ENCODE results near the gene CD19. TPM values are rescaled to one million over a fixed set of nuclear protein-coding genes. Genes with fewer than 3 reads are reported as not detected.

Gene CD19
- total and polyA plus RNA-seq, 11 donors: 0.10 to 0.44 (median 0.22) TPM; not detected in 7

DNA sequence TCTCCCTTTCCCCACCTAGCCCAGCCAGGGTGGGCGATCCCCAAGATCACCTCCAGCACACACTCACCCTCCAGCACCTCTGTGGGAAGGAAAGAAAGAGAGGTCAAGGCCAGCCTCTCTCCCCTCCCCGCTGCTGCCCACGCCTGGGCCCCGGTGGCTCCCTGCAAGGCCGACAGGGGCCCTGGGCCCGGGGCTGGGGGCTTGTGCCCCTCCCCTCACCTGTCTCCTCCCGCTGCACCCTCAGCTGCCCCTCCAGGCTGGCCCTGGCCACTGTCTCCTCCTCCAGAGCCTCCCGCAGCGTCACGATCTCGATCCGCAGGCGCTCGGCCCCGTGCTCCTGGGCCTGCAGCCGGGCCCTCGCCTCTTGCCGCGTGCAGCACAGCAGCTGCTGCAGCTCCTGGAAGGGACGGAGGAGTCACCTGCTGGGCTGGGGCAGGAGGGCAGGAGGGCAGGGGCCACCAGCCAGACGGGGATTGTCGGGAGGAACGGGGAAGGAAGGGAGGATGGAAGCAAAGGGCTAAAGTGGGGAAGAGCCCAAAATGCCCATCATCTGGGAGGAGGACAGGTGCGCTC is 25.9 kb upstream of the CD19 start:
- 83 to 88% (median 85%) methylated on average over 17 to 24 of the region's 24 CpGs for WGBS, 4 donors
- H3K27ac ChIP-seq: no peak overlapping the region
- DNase-seq (no peak), ATAC-seq (no peak)
- no peaks in the 10 kb centered on the region for H3K9me3 ChIP-seq
- no peaks in the 10 kb centered on the region for H3K4me1 ChIP-seq
- intact Hi-C loops (cut with DNase I): no loop called here
- H3K27me3 ChIP-seq: no peaks in the 10 kb centered on the region
- H3K4me3 ChIP-seq: no peak overlapping the region
- peaks cover 0 to 65% (median 57%) of the 10 kb centered on the region in 9 donors for H3K36me3 ChIP-seq
- TF ChIP-seq, protein P1, sequence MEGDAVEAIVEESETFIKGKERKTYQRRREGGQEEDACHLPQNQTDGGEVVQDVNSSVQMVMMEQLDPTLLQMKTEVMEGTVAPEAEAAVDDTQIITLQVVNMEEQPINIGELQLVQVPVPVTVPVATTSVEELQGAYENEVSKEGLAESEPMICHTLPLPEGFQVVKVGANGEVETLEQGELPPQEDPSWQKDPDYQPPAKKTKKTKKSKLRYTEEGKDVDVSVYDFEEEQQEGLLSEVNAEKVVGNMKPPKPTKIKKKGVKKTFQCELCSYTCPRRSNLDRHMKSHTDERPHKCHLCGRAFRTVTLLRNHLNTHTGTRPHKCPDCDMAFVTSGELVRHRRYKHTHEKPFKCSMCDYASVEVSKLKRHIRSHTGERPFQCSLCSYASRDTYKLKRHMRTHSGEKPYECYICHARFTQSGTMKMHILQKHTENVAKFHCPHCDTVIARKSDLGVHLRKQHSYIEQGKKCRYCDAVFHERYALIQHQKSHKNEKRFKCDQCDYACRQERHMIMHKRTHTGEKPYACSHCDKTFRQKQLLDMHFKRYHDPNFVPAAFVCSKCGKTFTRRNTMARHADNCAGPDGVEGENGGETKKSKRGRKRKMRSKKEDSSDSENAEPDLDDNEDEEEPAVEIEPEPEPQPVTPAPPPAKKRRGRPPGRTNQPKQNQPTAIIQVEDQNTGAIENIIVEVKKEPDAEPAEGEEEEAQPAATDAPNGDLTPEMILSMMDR (IDR thresholded peaks at IDR 0.05): no peak
- TF ChIP-seq POLR2A (IDR thresholded peaks at IDR 0.05): no peak

DNA sequence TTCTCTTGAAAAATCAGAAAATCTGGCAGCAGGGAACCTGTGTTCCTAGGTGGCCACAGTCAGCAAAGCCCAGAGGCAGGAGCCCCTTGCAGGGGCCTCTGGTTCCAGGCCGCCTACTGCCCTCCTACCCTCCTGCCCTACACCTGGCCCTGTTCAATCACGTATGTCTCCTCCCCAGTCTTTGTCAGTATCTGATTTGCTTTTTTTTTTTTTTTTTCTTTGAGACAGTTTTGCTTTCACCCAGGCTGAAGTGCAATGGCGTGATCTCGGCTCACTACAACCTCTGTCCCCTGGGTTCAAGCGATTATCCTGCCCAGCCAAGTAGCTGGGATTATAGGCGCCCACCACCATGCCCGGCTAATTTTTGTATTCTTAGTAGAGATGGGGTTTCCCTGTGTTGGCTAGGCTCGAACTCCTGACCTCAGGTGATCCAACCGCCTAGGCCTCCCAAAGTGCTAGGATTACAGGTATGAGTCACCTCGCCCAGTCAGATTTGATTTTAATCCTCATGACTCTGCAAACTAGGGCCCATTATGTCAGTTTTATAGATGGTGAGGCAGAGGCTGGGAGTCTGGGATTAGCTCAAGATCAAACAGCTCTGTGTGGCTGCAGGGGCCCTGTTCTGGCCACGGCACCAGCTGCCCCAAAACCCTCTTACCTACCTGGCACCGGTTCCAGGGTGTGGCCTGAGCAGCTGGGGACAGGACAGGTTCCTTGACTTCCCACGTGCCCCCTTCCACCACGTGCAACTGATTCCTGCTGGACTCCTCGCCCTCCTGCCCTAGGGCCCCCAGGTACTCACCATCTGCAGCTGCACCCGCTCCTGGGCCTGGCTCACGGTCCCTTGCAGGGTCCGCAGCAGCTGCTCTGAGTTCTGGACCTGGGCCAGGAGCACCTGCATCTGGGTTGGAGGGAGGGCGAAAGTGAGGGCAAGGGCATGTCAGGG is 21.4 kb upstream of the CD19 start:
- DNase-seq: no peak
- Histone ChIP-seq H3K4me1 (no peaks in the 10 kb centered on the region), H3K27me3 (no peaks in the 10 kb centered on the region), H3K9me3 (no peaks in the 10 kb centered on the region), H3K27ac (no peak overlapping the region), H3K36me3 (peaks cover 3 to 96% (median 79%) of the 10 kb centered on the region in 9 donors), H3K4me3 (no peak overlapping the region)
- 89 to 92% (median 91%) methylated on average over 12 to 19 of the region's 19 CpGs for WGBS, 4 donors
- ATAC-seq: no peak
- TF ChIP-seq, protein P1 (IDR thresholded peaks at IDR 0.05): no peak
- TF ChIP-seq POLR2A (IDR thresholded peaks at IDR 0.05): no peak
- intact Hi-C loops (cut with DNase I): no loop called here

DNA sequence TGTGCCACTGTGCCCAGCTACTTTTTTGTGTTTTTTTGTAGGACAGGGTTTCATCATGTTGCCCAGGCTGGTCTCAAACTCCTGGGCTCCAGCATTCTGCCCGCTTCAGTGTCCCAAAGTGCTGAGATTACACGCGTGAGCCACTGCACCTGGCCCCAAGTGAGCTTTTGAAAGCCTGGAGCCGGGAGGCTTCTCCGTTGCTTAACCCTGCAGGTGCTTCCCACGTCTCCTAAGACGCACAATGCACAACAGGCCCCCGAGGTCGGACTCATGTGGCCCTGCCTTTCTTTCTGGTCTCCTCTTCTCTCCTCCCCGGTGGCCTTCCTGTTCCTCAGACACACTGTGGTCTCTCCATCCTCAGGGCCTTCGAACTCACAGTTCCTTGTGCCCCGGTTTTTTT is 19.2 kb upstream of the CD19 start:
- DNase-seq: no peak
- no peak for ATAC-seq
- H3K4me3 ChIP-seq: no peak overlapping the region
- no peak overlapping the region for H3K27ac ChIP-seq
- H3K27me3 ChIP-seq: no peaks in the 10 kb centered on the region
- no peak for TF ChIP-seq POLR2A (IDR thresholded peaks at IDR 0.05)
- TF ChIP-seq, protein P1 (IDR thresholded peaks at IDR 0.05): no peak
- intact Hi-C loops (cut with DNase I): no loop called here
- no peaks in the 10 kb centered on the region for H3K9me3 ChIP-seq
- no peaks in the 10 kb centered on the region for H3K4me1 ChIP-seq
- peaks cover 3 to 98% (median 76%) of the 10 kb centered on the region in 9 donors for H3K36me3 ChIP-seq
- WGBS, 4 donors: 91 to 94% (median 93%) methylated on average over 12 of the region's 12 CpGs
